Smooth muscle cell (in vitro differentiated cells): Measurements from ENCODE around the gene FUT3. TPM values are rescaled to one million over a fixed set of nuclear protein-coding genes. Genes with fewer than 3 reads are reported as not detected.

Experiments used
- DNase-seq: peaks from one replicate; lab custom pipeline; 2025; ENCODE audit not compliant: unreplicated experiment; lab: John Stamatoyannopoulos, UW
- H2AFZ ChIP-seq: fragments of 200-600 bp; sonication (generic); 2 replicates; pipeline ENCODE4 v1.6.0; 2016; ENCODE audit warnings: antibody characterized with exemption, low read depth, mild to moderate bottlenecking
- H3F3A ChIP-seq: fragments of 200-600 bp; sonication (generic); 2 replicates; pipeline ENCODE4 v1.6.0; 2017; ENCODE audit warnings: antibody characterized with exemption, low read depth
- H3K27ac ChIP-seq: fragments of 200-600 bp; sonication (generic); 2 replicates; pipeline ENCODE4 v1.5.1; 2016; ENCODE audit warnings: low read depth, mild to moderate bottlenecking
- H3K27me3 ChIP-seq: fragments of 200-600 bp; sonication (generic); 2 replicates; pipeline ENCODE4 v1.6.1; 2016; ENCODE audit warnings: low read depth, mild to moderate bottlenecking
- H3K36me3 ChIP-seq: fragments of 200-600 bp; sonication (generic); 2 replicates; pipeline ENCODE4 v1.5.1; 2016; ENCODE audit warnings: low read depth
- H3K4me1 ChIP-seq: fragments of 200-600 bp; sonication (generic); 2 replicates; pipeline ENCODE4 v1.5.1; 2016; ENCODE audit warnings: low read depth
- H3K4me2 ChIP-seq: fragments of 200-600 bp; sonication (generic); 2 replicates; pipeline ENCODE4 v1.6.0; 2016; ENCODE audit warnings: mild to moderate bottlenecking
- H3K4me3 ChIP-seq: fragments of 200-600 bp; sonication (generic); 2 replicates; pipeline ENCODE4 v1.5.1; 2016; ENCODE audit warnings: mild to moderate bottlenecking
- H3K79me2 ChIP-seq: fragments of 200-600 bp; sonication (generic); 2 replicates; pipeline ENCODE4 v1.6.0; 2016; ENCODE audit warnings: low read depth, mild to moderate bottlenecking
- H3K9ac ChIP-seq: fragments of 200-600 bp; sonication (generic); 2 replicates; pipeline ENCODE4 v1.6.0; 2016; ENCODE audit warnings: low read depth
- H3K9me3 ChIP-seq: fragments of 200-600 bp; sonication (generic); replicated peaks from 2 replicates; pipeline ENCODE4 v1.5.1; 2016; ENCODE audit warnings: low read depth
- H4K20me1 ChIP-seq: fragments of 200-600 bp; sonication (generic); 2 replicates; pipeline ENCODE4 v1.6.0; 2016; ENCODE audit warnings: low read depth
- CTCF ChIP-seq: fragments of 200-600 bp; sonication (generic); IDR thresholded peaks from 2 replicates; pipeline ENCODE4 v1.5.1; 2017; ENCODE audit warnings: borderline replicate concordance, mild to moderate bottlenecking, antibody characterized with exemption; ENCODE audit not compliant: insufficient read depth, poor library complexity, severe bottlenecking
- WGBS: methylation state at CpG from one replicate; pipeline ENCODE4 v1.1.7; 2016; ENCODE audit warnings: low lambda C conversion rate; 5-methylcytosine and 5-hydroxymethylcytosine counted together
- polyA plus RNA-seq: library from polyadenylated mRNA; unstranded; fragments of >200 nt; fragmentation: Nextera tagmentation; extraction: Ambion mirVana; gene quantifications from 2 replicates; pipeline ENCODE4 v1.2.1, GENCODE V29; 2016
- total RNA-seq: library from RNA; depleted of rRNA; stranded (reverse); fragments of >200 nt; gene quantifications from 2 replicates; pipeline ENCODE4 v1.2.3, GENCODE V29; 2014

The FUT3 gene
- total and polyA plus RNA-seq, 2 experiments from 2014 or later, result 0.24 to 0.58 TPM

GRCh38 chr19:5895409-5895808 lies 44.2 kb upstream of the FUT3 start:
- Histone ChIP-seq H3K9me3 (no peaks in the 10 kb centered on the region), H3K27ac (no peak overlapping the region), H3F3A (no peaks in the 10 kb centered on the region), H4K20me1 (peaks cover 63% of the 10 kb centered on the region), H3K9ac (no peak overlapping the region), H2AFZ (no peak overlapping the region), H3K79me2 (peaks cover 17% of the 10 kb centered on the region), H3K4me3 (no peak overlapping the region), H3K27me3 (no peaks in the 10 kb centered on the region), H3K36me3 (no peaks in the 10 kb centered on the region), H3K4me2 (no peak overlapping the region), H3K4me1 (no peaks in the 10 kb centered on the region)
- WGBS, result 91% methylated on average over 15 of the region's 15 CpGs
- no peak for DNase-seq
- TF ChIP-seq CTCF, result no peak

DNA sequence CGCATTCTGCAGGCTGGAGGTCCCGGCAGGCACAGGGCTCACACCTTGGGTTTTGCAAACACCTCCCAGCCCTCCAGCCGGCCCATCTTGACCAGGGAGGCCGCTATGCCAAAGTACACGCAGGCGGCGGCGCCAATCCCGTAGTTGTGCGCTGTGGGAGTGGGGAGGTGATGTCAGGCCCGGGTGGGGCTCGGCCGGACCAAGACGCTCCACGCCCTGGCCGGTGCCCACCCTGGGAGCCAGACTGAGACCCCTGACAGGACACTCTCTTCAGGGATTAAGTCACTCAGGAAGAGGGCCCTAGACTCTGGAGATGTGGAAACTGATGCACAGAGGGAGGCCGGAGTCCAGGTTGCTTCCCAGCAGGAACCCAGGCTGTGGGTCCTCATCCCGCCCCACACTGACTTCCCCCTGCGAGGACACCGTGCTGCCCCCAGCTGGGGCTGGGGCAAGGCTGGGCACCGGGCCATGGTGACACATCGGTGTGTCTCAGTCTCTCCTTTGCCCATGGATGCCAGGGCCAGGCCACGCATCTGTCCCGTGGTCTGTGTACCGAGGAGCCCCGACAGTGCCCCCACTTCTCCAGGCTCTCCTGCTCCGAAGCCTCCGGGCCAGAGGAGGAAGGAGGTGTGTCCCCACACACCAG lies 43.6 kb upstream of the FUT3 start:
- no peak overlapping the region for H2AFZ ChIP-seq
- no peak overlapping the region for H3K27ac ChIP-seq
- H3K27me3 ChIP-seq, result no peaks in the 10 kb centered on the region
- WGBS, result 91% methylated on average over 26 of the region's 28 CpGs
- no peak overlapping the region for H3K4me2 ChIP-seq
- H3K9ac ChIP-seq, result no peak overlapping the region
- H3F3A ChIP-seq, result no peaks in the 10 kb centered on the region
- no peak for TF ChIP-seq CTCF
- DNase-seq, result no peak
- peaks cover 11% of the 10 kb centered on the region for H3K79me2 ChIP-seq
- H3K9me3 ChIP-seq, result no peaks in the 10 kb centered on the region
- no peaks in the 10 kb centered on the region for H3K36me3 ChIP-seq
- no peaks in the 10 kb centered on the region for H3K4me1 ChIP-seq
- H4K20me1 ChIP-seq, result peaks cover 57% of the 10 kb centered on the region
- no peak overlapping the region for H3K4me3 ChIP-seq

DNA sequence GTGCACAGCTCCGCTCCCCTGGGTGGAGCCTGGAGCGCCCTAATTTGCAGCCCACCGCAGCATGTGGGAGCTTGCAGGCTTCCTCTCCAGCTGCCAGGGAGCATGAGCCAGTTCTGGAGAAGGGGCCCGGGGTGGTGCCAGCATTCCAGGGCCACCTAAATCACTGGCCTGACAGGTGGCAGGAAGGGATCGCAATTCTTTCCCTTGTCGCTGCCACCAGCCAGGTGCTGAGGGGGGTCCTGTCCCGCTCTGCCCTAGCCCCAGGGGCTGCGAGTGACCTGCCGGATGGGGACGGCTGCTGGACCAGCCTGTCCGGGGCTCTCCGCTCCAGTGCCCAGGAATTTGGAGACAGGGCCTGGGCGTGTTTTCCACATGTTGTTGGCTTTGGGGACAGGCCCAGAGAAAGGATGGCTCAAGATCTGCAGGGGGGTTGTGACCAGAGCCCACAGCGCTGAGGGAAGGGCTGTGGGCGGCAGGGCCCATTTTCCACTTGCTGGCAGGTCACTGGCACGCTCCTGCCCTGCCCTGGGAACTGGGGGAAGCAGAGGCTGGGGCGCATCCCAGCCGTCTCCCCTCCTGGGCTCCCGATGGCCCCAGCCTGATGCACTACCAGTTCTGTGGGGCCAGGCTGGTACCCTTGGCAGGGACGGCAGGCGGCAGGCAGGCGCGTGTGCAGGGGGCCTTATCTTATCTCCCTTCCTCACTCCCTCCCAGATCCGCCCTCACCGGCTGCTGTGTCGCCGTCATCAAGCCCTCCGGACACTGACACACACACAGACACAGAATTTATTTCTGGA lies 42.9 kb upstream of the FUT3 start:
- Histone ChIP-seq H3K9ac (no peak overlapping the region), H3F3A (no peaks in the 10 kb centered on the region), H3K36me3 (no peaks in the 10 kb centered on the region), H3K79me2 (peaks cover 6% of the 10 kb centered on the region), H3K27ac (no peak overlapping the region), H2AFZ (no peak overlapping the region), H3K4me3 (no peak overlapping the region), H3K4me1 (no peaks in the 10 kb centered on the region), H3K9me3 (no peaks in the 10 kb centered on the region), H3K4me2 (no peak overlapping the region), H3K27me3 (no peaks in the 10 kb centered on the region), H4K20me1 (peaks cover 51% of the 10 kb centered on the region)
- 64% methylated on average over 28 of the region's 28 CpGs for whole genome bisulfite sequencing
- no peak for TF ChIP-seq CTCF
- no peak for DNase-seq
